ENCODE results near the gene HRK. TPM values are rescaled to one million over a fixed set of nuclear protein-coding genes. Genes with fewer than 3 reads are reported as not detected.

Gene HRK
- total and polyA plus RNA-seq, 2 of the 8 experiments (the other 6 are each of a cell fraction or from before 2014, with no cell fraction given): 1.6 to 2.7 TPM

DNA sequence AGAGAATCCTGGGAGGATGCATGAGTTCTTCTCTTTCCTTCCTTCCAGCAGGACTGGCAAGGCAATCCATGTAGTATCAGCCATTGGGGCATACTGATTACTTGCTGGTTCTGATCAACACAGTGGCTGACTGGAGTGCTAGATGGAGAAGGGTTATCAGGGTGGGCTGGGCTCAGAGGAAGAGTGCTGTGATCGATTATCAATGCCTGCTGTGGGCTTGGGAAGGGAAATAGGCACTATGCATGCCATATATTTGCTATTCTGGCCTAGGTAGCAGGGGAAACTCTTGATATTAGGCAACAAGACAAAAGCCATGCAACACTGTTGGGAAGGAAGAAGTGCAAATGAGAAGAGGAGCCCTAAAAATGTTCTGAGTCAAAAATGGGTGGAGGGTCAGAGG is 45.8 kb downstream of the HRK start:
- Histone ChIP-seq H2BK12ac (ENCODE audit: low read depth, low read length) (no peak overlapping the region), H3K36me3 (ENCODE audit: control insufficient read depth in 2 of 4, insufficient read depth in 4 of 4, low read length in 3 of 4) (peaks cover 0 to 3% (median 0%) of the 10 kb centered on the region in 4 experiments; a peak in 4 of 8 replicates), H3K4me2 (ENCODE audit: insufficient read depth in 1 of 2, low read depth in 2 of 2, low read length in 2 of 2) (no peak overlapping the region), H2BK15ac (ENCODE audit: low read length) (no peak overlapping the region), H4K8ac (ENCODE audit: extremely low read depth, insufficient read depth, low read length) (no peak overlapping the region), H3K79me2 (ENCODE audit: control insufficient read depth in 1 of 2, insufficient read depth in 2 of 2, low read length in 2 of 2) (no peaks in the 10 kb centered on the region), H3K27me3 (replicated peaks in 1 of 4; ENCODE audit: control insufficient read depth in 3 of 4, extremely low read depth in 1 of 4, insufficient read depth in 3 of 4, low read length in 3 of 4) (no peaks in the 10 kb centered on the region), H3K18ac (ENCODE audit: extremely low read depth, low read length) (no peak overlapping the region), H4K91ac (replicated peaks; ENCODE audit: insufficient read length, low read length) (no peak overlapping the region), H2BK5ac (ENCODE audit: low read depth, low read length) (no peak overlapping the region), H3K23me2 (ENCODE audit: low read depth, low read length) (peaks cover 5% of the 10 kb centered on the region; the same call in 1 of the 2 replicates), H3K9me3 (ENCODE audit: insufficient read depth in 2 of 2, low read depth in 1 of 2, low read length in 1 of 2) (no peaks in the 10 kb centered on the region), H3K14ac (ENCODE audit: insufficient read length) (no peak overlapping the region), H3K23ac (ENCODE audit: insufficient read length) (no peak overlapping the region), H2AK5ac (ENCODE audit: low read depth, low read length) (no peak overlapping the region), H2BK20ac (ENCODE audit: low read length) (no peak overlapping the region), H2AFZ (ENCODE audit: low read length) (no peak overlapping the region), H3K56ac (replicated peaks; ENCODE audit: insufficient read length, low read depth, low read length) (no peak overlapping the region), H3K79me1 (ENCODE audit: low read depth, low read length) (no peaks in the 10 kb centered on the region), H4K20me1 (replicated peaks in 1 of 2; ENCODE audit: control insufficient read depth in 1 of 2, insufficient read depth in 2 of 2, low read length in 2 of 2) (peaks cover 0 to 2% of the 10 kb centered on the region in 2 experiments), H2BK120ac (replicated peaks; ENCODE audit: low read depth, low read length) (no peak overlapping the region), H4K5ac (ENCODE audit: insufficient read length, low read depth, low read length) (no peak overlapping the region), H3K4ac (replicated peaks; ENCODE audit: insufficient read length, low read depth, low read length) (no peak overlapping the region), H3K4me3 (ENCODE audit: extremely low read depth in 1 of 4, insufficient read depth in 2 of 4, low read depth in 3 of 4, low read length in 4 of 4) (no peak overlapping the region), H3K9ac (replicated peaks in 1 of 4; ENCODE audit: extremely low read depth in 1 of 4, low read depth in 3 of 4, low read length in 3 of 4) (no peak overlapping the region), H3K4me1 (replicated peaks in 1 of 4; ENCODE audit: control insufficient read depth in 3 of 4, insufficient read depth in 4 of 4, low read length in 3 of 4) (peaks cover 0 to 3% (median 0%) of the 10 kb centered on the region in 4 experiments; a peak in 1 of 7 replicates), H3K27ac (ENCODE audit: low read depth, low read length) (no peak overlapping the region)
- FAIRE-seq: no peak
- WGBS, 2 experiments (ENCODE audit: extremely low coverage in 1 of 2, insufficient coverage in 1 of 2, insufficient read length in 1 of 2, insufficient replicate concordance in 2 of 2, low coverage in 1 of 2, low lambda C conversion rate in 2 of 2, missing lambda C conversion rate in 1 of 2): 67% methylated on average over 1 of the region's 1 CpG; no CpG with 5 or more reads in 1 of the 2 experiments
- no peak for DNase-seq (ENCODE audit: low read depth in 1 of 2, low spot score in 2 of 2)
- ChIA-PET POLR2A (ENCODE audit: partially characterized antibody) (no interaction called here), CTCF (ENCODE audit: partially characterized antibody) (no interaction called here)
- TF ChIP-seq PHF8 (conservative IDR thresholded peaks at IDR 0.05; ENCODE audit: low read depth, low read length): no peak
- TF ChIP-seq TAF7 (optimal IDR thresholded peaks at IDR 0.05; ENCODE audit: borderline replicate concordance, low read depth, low read length): no peak
- TF ChIP-seq GABPA (IDR thresholded peaks at IDR 0.05; ENCODE audit: borderline replicate concordance, insufficient read depth, low read length): no peak
- TF ChIP-seq TAF1 (IDR thresholded peaks at IDR 0.05; ENCODE audit: low read depth, low read length): no peak
- TF ChIP-seq JUN (IDR thresholded peaks at IDR 0.05; ENCODE audit: low read depth, low read length): no peak
- TF ChIP-seq, protein P1, sequence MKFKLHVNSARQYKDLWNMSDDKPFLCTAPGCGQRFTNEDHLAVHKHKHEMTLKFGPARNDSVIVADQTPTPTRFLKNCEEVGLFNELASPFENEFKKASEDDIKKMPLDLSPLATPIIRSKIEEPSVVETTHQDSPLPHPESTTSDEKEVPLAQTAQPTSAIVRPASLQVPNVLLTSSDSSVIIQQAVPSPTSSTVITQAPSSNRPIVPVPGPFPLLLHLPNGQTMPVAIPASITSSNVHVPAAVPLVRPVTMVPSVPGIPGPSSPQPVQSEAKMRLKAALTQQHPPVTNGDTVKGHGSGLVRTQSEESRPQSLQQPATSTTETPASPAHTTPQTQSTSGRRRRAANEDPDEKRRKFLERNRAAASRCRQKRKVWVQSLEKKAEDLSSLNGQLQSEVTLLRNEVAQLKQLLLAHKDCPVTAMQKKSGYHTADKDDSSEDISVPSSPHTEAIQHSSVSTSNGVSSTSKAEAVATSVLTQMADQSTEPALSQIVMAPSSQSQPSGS (IDR thresholded peaks at IDR 0.05; ENCODE audit: low read length): no peak
- TF ChIP-seq, protein P2, sequence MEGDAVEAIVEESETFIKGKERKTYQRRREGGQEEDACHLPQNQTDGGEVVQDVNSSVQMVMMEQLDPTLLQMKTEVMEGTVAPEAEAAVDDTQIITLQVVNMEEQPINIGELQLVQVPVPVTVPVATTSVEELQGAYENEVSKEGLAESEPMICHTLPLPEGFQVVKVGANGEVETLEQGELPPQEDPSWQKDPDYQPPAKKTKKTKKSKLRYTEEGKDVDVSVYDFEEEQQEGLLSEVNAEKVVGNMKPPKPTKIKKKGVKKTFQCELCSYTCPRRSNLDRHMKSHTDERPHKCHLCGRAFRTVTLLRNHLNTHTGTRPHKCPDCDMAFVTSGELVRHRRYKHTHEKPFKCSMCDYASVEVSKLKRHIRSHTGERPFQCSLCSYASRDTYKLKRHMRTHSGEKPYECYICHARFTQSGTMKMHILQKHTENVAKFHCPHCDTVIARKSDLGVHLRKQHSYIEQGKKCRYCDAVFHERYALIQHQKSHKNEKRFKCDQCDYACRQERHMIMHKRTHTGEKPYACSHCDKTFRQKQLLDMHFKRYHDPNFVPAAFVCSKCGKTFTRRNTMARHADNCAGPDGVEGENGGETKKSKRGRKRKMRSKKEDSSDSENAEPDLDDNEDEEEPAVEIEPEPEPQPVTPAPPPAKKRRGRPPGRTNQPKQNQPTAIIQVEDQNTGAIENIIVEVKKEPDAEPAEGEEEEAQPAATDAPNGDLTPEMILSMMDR (IDR thresholded peaks at IDR 0.05; ENCODE audit: control extremely low read depth in 1 of 3, insufficient read depth in 1 of 3, low read depth in 1 of 3, low read length in 3 of 3): no peak
- no peak for TF ChIP-seq RNF2 (IDR thresholded peaks at IDR 0.05; ENCODE audit: borderline replicate concordance, low read depth, low read length, missing control alignments, poor library complexity, severe bottlenecking)
- no peak for TF ChIP-seq RBBP5 (IDR thresholded peaks at IDR 0.05; ENCODE audit: borderline replicate concordance, low read depth, low read length)
